ENCODE results near the gene IGF1R.

Gene IGF1R

DNA sequence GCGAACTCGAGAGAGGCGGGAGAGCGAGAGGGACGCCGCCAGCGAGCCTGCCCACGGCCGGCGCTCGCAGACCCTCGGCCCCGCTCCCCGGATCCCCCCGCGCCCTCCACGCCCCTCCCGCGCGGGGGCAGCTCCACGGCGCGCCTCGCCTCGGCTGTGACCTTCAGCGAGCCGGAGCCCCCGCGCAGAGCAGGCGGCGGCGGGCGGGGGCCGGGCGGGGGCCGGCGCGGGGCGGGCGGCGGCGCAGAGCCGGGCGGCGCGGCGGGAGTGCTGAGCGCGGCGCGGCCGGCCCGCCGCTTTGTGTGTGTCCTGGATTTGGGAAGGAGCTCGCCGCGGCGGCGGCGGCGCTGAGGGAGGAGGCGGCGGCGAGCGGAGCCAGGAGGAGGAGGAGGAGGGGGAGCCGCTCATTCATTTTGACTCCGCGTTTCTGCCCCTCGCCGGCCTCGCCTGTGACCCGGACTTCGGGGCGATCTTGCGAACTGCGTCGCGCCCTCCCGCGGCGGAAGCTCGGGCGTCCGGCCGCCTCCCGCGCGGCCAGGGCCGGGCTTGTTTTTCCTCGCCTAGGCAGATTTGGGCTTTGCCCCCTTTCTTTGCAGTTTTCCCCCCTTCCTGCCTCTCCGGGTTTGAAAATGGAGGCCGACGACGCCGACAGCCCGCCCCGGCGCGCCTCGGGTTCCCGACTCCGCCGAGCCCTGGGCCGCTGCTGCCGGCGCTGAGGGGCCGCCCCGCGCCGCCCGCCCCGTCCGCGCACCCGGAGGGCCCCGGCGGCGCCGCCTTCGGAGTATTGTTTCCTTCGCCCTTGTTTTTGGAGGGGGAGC, 524 bp downstream of the IGF1R start:
- DNase-seq (ENCODE audit: low read depth, low spot score), result no peak

DNA sequence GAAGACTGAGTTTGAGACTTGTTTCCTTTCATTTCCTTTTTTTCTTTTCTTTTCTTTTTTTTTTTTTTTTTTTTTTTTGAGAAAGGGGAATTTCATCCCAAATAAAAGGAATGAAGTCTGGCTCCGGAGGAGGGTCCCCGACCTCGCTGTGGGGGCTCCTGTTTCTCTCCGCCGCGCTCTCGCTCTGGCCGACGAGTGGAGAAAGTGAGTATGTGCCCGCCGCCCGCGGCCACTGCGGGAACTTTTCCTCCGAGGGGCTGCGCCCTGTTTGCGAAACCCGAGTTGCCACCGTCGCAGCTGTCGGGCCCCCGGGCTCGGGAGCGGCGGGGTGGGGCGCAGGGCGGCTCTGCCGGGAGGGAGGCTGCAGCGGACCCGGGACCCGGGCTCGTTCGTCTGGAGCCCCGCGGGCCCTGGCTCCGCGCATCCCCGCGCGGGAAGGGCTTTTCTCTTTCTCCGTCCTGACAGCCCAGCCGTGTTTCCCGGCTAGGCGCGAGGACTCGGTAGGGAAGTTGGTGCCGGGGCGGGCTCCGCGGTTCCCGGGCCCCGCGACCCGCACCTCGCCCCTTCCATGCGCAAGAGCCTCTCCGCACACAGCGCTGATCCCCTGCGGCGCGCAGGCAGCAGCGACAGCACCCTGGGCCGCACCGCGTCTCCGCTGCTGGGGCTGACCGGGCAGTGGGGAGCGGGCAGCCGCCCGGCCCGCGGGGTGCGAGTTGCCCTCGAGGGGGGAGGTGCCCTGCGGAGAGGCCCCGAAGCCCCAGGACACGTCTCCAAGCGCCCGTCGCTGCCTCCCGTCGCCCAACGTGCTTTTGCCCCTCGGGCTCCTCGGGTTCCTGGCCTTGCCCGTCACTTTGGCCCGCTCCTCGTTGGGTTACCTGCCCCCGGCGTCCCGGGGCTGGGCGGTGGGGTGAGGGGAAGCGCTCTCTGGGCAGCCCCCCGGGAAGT, 1.4 kb downstream of the IGF1R start:
- DNase-seq (ENCODE audit: low read depth, low spot score), result no peak

DNA sequence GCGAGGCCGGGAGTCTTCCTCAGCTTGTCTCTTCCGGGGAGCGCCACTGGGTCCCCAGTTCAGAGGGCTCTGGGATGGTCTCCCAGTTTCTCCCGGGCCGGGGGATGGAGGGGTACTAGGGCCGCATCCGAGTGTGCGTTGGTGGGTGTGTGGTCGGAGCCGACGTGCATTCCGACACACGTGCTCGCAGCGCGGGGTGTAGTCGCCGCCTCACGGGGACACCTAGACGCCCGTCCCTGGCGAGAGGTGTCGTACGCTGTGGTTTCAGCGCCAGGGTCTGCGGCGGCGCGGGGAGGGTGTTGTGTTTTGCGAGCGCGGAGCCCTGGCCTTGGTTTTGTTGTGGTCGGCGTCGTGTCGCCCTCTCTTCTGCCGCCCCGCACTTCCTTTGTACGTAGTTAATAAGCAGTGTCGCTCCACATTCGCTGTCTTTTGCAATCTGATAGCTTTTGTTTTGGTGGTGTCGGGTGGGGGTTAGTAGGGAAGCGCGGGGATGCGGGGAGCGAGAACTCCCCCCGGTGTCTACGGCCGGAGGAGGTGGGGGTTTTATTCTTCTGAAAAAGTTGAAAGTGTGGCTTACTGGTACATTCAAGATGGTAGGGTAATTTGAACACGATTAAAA, 2.2 kb downstream of the IGF1R start:
- DNase-seq (ENCODE audit: low read depth, low spot score), result no peak

DNA sequence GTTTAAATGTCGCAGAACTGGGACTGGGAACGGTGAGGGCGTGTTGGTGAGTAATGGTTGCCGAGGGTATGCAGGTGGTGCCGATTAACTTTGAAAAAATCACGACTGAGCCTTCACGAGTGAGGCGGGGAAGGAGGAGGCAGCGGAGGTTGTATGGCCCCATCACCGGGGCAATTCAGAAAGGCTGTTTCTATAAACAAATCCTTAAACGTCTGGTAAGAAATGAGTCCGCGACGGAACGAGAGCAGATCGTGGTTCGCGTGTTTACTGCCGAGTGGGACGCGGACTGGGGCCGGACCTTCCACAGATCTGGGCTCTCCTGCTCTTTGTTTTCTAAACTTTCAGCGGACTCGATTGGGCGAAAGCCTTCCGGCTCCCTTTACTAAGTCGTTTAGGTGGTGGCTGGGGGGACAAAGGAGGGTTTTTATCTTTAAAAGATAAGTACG, 2.7 kb downstream of the IGF1R start:
- no peak for DNase-seq (ENCODE audit: low read depth, low spot score)

DNA sequence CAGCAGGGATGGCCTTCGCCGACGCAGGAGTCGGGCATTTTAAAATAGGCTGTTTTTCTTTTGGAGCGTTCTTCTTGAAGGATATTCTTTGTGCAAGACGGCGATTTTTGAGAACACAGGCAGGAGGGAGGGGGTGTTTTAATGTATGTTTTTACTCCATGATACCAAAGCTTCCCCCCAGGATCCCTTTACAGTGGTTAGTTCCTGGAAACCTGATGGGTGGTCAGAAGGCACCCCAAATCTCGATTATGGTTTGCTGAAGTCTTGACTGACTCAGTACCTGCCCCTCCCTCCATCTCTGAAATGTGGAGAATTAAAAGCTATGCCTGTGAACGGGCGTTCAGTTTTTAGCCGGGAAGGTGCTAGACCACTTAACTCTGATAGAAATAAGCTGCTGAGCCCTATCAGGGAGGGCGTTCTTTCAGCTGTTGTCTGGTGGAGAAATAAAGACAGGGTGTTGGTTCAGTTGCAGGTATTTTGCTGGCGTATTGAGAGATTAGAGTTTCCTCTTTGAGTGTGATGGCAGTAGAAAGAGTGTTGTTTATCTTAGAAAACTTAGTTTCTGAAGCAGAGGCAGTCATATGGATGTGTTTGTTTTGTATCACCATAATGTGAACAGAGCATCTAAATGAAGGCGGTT, 3.4 kb downstream of the IGF1R start:
- DNase-seq (ENCODE audit: low read depth, low spot score), result no peak

DNA sequence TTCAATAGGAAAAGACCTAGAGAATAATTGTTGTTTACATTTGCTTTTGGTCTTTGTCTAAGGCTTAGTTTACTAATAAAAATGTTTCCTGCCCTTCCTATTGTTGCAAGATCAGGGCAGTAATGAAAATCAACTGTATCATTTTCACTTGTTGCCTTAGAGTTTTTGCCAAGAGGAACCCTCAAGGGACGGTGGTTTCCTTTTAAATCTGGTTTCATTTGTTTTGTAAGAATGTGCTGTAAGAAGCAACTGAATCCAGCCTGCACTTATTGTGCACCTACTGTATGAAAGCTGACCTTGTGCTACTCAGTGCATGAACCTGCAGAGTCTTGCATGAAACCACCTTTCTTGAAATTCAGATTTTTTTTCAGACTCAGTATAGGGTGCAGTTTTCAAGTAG, 5.3 kb downstream of the IGF1R start:
- no peak for DNase-seq (ENCODE audit: low read depth, low spot score)

DNA sequence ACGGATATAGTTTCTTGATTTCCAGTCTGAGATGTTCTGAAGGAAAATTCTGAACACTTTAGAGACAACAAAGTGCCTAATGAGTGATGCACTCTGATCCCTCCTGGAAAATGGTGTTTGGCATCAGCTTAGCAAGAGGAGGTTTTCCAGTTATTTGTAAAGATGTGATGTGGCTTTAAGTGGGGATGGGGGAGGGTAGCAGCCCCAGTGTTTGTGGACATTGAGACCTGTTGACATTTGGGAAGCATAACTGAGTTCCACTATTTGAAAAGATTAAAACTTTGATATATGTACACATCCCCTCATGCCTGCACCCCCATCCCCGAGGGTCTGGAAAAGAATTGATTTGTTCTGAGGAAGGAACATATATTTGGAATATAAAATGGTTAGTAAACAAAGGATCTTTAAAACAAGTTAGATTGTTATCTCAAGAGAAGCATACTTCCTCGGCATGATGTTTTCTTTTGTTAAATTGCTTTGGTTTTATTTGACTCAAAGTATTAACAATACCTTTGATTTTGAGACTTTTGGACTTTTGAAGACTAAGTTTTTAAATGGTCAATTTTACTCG, 6.5 kb downstream of the IGF1R start:
- DNase-seq (ENCODE audit: low read depth, low spot score), result no peak

DNA sequence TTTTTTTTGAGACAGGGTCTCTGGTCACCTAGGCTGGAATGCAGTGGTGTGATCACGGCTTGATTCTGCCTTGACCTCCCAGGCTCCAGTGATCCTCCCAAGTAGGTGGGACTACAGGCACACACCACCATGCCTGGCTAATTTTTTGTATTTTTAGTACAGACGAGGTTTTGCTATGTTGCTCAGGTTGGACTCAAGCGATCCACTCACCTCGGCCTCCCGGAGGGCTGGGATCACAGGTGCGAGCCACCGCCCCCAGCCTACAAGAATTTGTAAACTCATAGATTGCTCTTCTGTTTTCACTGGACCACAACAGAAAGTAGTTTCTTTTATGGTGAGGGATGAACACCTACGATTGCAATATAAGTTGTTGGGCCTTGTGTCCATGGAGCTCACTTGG, 7.4 kb downstream of the IGF1R start:
- DNase-seq (ENCODE audit: low read depth, low spot score), result no peak

DNA sequence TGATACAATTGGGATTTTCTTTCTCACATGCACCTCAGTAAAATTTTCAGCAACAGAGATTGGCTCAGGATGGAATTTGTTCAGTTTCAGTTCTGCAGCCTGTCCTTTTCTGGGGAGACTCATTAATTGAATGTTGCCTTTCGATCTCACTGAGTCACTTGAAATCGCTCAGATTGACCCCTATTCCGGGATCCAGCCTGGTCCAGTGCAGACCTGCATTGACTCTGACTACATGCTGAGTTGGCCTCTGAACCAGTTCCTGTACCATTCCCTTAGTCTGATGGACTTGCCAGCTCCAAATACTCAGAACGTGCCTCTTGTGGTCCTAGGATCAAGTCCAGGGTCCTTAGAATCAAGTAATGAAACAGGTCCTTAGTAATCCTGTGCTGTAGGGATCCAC, 9.4 kb downstream of the IGF1R start:
- no peak for DNase-seq (ENCODE audit: low read depth, low spot score)

DNA sequence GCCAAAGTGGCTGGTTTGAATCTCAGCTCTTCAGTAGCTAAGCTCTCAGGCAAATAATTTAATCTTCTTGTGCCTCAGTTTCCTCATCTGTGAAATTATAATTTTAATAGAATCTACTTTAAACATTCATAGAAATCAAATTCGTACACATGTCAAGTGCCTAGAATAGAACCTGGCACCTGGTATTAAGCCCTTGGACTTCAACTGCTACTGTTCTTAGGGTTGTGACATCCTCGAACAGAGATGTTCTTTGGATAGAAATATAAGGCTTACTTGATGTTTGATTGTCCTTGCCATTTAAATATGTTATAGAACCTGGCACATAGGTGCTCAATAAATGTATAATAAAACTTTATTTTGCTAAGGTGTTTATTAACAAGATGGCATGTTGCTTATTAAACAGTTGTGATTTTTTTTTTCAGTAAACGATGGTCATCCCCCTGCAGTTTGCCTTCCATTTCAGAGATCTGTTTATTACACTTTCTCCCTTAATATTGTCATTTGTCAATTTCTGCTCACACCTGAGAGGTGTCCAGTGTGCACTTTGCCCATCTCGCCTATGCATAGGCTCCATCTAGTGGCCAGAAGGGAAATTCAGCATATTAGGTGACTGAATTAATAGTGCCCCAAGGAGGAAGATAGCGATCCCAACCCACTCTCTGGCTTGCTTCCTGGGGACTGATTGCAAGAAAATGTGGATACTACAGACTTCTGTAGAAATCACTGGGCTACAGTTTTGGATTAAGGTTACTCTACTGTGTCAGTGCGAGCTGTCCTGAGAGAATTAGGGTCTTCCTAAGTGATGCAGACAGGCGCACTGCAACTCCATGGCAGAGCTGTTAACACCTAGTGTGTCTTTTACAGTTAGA, 10.7 kb downstream of the IGF1R start:
- DNase-seq (ENCODE audit: low read depth, low spot score), result no peak

DNA sequence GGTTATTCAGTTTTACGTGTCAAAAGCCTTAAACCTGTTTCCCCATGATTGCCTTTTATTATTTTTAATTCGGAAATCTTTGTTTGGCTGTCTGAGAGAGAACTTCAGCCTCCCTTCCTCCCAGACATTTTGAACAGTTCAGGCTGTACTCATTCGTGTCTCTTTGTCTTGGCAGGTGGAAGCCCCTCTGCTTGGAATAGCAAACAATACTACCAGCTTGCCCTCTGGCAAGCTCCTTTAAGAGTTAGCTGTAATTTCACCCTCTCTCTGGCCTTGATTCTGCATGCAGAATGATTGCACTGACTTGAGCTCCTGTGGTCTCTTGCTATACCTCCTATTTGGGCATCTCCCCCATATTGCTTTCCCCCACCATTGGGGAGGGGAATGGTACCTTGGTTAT, 11.7 kb downstream of the IGF1R start:
- DNase-seq (ENCODE audit: low read depth, low spot score), result no peak

DNA sequence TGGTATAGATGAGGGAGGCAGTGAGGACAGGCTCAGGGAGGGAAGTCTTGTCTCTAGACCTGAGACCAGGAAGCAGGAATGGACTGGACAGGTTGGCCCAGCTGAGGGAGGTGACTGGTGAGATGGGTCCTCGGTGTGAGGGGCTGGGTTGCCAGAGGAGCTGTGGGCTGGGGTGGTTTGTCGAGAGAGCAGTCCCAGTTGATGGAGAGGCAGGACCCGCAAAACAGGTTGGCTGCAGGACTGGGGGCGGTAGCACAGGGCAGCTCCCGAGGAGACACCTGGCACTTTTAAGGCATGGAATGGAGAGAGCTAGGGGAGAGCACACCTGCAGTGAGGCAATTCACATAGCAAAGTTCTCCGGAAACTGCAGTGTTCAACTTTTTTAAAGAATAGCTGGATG, 14.7 kb downstream of the IGF1R start:
- DNase-seq (ENCODE audit: low read depth, low spot score), result no peak

DNA sequence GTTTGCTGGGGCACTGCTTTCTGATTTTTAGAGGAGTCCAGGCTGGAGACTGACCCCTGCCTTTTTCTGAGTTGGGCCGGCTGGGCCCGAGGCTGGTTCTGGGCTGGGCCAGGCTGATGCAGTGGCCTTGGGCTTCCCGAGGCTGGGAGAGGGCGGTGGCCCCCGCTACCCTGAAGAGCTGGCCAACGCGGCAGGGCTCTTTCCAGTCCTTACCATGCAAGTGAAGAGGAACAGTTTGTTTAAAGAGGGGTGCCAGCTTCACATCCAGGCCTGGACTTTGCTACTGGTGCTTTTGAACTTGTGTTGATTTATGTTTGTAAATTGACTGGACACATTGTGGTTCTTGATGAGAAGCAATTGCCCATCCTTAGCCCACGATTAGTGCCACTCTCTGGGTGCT, 15.3 kb downstream of the IGF1R start:
- DNase-seq (ENCODE audit: low read depth, low spot score), result no peak

DNA sequence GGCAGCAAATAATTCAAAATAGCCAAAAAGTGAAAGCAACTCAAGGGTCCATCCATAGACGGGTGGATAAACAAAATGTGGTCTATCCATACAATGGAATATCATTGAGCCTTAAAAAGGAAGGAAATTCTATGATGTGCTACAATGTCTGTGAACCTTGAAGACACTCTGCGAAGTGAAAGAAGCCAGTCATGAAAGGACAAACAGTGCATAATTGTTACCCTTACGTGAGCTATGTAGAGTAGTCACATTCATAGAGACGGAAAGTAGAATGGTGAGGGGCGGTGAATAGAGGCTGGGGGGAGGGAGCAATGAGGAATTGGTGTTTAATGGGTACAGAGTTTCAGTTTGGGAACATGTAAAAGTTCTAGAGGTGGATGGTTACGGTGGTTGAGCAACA, 18.1 kb downstream of the IGF1R start:
- DNase-seq (ENCODE audit: low read depth, low spot score), result no peak

DNA sequence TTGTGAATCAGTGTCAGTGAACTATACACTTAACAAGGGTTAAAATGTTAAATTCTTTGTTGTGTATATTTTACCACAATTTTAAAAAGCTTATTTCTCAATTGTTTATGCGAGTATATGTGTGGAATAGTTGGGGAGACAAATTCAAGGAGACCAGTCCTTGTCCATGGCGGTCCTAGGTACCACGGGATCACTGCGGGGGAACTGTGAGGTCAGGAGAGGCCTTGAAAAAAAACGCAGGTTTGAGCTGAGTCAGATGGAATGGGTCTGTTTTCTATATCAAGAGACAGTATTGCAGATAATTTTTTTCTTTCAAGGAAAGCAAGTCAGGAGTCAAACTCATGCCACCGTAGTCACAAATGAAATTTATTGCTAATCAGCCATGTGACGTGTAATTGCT, 18.5 kb downstream of the IGF1R start:
- no peak for DNase-seq (ENCODE audit: low read depth, low spot score)

DNA sequence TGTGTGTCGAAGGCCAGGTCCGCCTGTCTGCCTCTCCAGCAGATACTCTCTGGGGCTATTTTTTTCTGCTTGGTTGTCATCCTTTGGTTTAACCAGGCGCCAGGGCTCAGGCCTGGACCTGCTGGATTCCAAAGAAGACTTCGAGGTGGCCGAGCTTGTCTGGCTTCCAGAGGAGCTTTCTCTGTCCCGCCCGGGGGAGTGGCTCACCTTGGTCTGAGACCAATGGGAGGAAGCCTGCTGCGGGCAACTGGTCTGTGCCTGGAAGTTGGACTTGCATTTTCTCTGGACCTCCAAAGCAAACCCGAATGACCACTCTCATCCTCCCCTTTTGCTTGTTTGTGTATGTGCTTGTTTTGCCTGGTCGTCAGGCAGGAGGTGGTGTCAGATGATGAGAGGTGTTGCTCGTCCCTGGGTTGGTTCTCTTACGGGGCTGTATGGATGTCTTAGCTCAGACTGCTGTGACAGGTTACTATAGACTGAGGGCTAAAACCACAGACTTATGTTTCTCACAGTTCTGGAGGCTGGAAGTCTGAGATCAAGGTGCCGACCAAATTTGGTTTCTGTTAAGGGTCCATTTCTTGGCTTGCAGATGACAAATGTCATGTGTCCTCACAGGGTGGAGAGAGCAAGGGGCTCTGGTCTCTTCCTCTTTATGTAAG, 19.3 kb downstream of the IGF1R start:
- no peak for DNase-seq (ENCODE audit: low read depth, low spot score)

DNA sequence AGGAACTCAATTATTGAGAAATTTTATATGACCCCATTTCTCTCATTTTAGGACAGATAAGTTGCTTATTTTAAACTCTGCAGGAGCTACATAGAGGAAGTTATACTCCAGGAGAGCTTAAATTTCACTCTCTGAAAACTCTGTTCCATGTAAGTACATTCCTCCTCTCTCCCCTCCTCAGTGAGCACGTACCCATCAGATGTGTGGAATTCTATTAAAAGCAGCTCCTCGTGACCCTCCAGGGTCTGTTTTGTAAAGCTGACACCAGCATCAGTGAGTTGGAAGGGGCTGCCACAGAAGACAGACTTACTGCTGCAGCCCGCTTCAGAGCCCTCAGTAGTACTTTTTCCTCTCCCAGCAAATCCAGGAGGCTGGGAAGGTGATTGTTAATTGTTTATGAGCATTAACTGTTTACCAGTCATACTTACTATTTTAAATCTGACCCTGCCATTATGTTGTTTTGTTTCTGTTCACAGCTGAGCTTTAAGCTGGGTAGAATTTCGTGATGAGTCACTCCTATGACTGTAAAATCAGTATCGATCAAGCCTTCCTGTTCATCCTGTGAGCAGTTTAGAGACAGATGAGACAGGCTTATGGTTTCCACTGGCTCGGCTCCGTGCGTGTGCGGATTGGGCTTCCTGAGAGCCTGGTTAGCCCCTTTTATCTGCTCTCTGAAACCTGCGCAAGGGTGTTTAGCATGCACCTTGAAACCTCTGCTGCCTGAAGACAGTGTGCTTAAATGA, 20.4 kb downstream of the IGF1R start:
- DNase-seq (ENCODE audit: low read depth, low spot score), result no peak

DNA sequence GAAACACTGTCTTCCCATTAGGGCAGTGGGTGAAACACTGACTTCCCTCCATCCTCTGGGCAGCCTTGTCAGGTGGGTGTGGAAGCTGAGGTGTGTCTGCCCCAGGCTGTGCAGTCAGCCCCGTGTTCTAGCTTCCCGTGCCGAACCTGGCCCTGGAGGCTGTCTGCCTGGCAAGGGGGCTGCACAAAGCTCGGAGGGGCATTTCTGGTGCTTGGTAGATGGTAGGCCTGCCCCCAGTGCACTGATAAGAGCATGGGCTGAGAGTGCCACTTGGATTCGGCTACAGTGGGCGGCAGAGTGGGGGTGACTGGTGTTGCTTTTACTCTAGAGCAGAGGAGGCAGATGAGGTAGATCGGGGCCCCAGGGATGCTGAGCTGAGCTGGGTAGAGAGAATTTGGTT, 21.3 kb downstream of the IGF1R start:
- DNase-seq (ENCODE audit: low read depth, low spot score), result no peak
